RWPE1 (cell line): ENCODE data around the gene NEUROD2.

Experiments
- CTCF ChIA-PET: fragments of 350-600 bp; sonication (Branson Sonifier 250); formaldehyde crosslinking; extraction: SDS; loops from one replicate; lab custom pipeline; 2021; lab: Yijun Ruan, JAX
- POLR2A ChIA-PET: fragments of 400-600 bp; formaldehyde crosslinking; extraction: SDS; loops from one replicate; lab custom pipeline; 2020; ENCODE audit warnings: antibody characterized with exemption; ENCODE audit not compliant: low non-redundant PET; lab: Yijun Ruan, JAX
- DNase-seq: peaks from one replicate; pipeline ENCODE4 v3.0.0; 2012; ENCODE audit warnings: low spot score
- H3K27ac ChIP-seq: fragments of 450-650 bp; 2 replicates; pipeline ENCODE4 v1.5.1; 2017
- CTCF ChIP-seq: fragments of 450-650 bp; conservative IDR thresholded peaks from 2 replicates; pipeline ENCODE4 v1.5.1; 2017; ENCODE audit warnings: low read depth, mild to moderate bottlenecking

Gene NEUROD2

GRCh38 chr17:39629898-39630297, 22.2 kb upstream of the NEUROD2 start:
- no peak for TF ChIP-seq CTCF
- CTCF ChIA-PET = interaction anchor here (1.3 kb wide), 1 partner anchor 11 kb away, joined by 3 read pairs; no protein-coding TSS in a partner anchor
- no peak overlapping the region for H3K27ac ChIP-seq
- POLR2A ChIA-PET = no interaction called here
- DNase-seq = no peak

- POLR2A ChIA-PET = no interaction called here
- no peak for DNase-seq
- no peak for TF ChIP-seq CTCF
- CTCF ChIA-PET = no interaction called here
- H3K27ac ChIP-seq = no peak overlapping the region
These were observed 21.8 kb upstream of the NEUROD2 start for GRCh38 chr17:39629494-39629880.

- POLR2A ChIA-PET = no interaction called here
- no peak for TF ChIP-seq CTCF
- no peak for DNase-seq
- H3K27ac ChIP-seq = no peak overlapping the region
- CTCF ChIA-PET = interaction anchor here (0.7 to 1.0 kb wide), 2 partner anchors 44 to 101 kb away, joined by 3 to 4 read pairs; partner anchors contain the start of gene MIEN1
These were observed 21.2 kb upstream of the NEUROD2 start for GRCh38 chr17:39628655-39629493.

GRCh38 chr17:39627712-39628516, 20.2 kb upstream of the NEUROD2 start:
- ChIA-PET POLR2A (no interaction called here), CTCF (interaction anchor here (1.0 kb wide), 1 partner anchor 102 kb away, joined by 4 read pairs; the partner anchor contains the start of gene MIEN1)
- no peak for DNase-seq
- TF ChIP-seq CTCF = no peak
- no peak overlapping the region for H3K27ac ChIP-seq

- no peak overlapping the region for H3K27ac ChIP-seq
- ChIA-PET CTCF (interaction anchor here (0.6 kb wide), 1 partner anchor 1400 kb away, joined by 3 read pairs; the partner anchor contains the start of gene KRTAP1-5), POLR2A (no interaction called here)
- no peak for TF ChIP-seq CTCF
- no peak for DNase-seq
These were observed 19.5 kb upstream of the NEUROD2 start for GRCh38 chr17:39627047-39627711.
